Neural cell (in vitro differentiated cells): ENCODE data around the gene PKNOX2. TPM values are rescaled to one million over a fixed set of nuclear protein-coding genes. Genes with fewer than 3 reads are reported as not detected.

ENCODE experiments used
- H2AFZ ChIP-seq: fragments of 200-600, 300-800 bp; sonication (generic), shearing (Covaris generic); 2 replicates; pipeline ENCODE4 v1.6.0; 2014; ENCODE audit warnings: low read depth, mild to moderate bottlenecking, antibody characterized with exemption, low read length, moderate library complexity
- H3F3A ChIP-seq: fragments of 200-600 bp; shearing (Covaris generic); 2 replicates; pipeline ENCODE4 v1.6.1; 2016; ENCODE audit warnings: mild to moderate bottlenecking, moderate library complexity, mixed read lengths, antibody characterized with exemption, low read length; ENCODE audit not compliant: insufficient read depth, poor library complexity, severe bottlenecking
- H3K27ac ChIP-seq: fragments of 200-600, 300-800 bp; sonication (generic), shearing (Covaris generic); 2 replicates; pipeline ENCODE4 v1.5.1; 2014; ENCODE audit warnings: mild to moderate bottlenecking, low read length, moderate library complexity
- H3K27me3 ChIP-seq: fragments of 300-800, 200-600 bp; sonication (generic), shearing (Covaris generic); 2 replicates; pipeline ENCODE4 v1.6.0; 2014; ENCODE audit warnings: mild to moderate bottlenecking, low read depth, low read length, moderate library complexity; ENCODE audit not compliant: insufficient read depth
- H3K36me3 ChIP-seq: fragments of 300-800, 200-600 bp; sonication (generic), shearing (Covaris generic); 2 replicates; pipeline ENCODE4 v1.5.1; 2014; ENCODE audit warnings: mild to moderate bottlenecking, antibody characterized with exemption, low read length, moderate library complexity; ENCODE audit not compliant: insufficient read depth
- H3K4me2 ChIP-seq: fragments of 300-800, 200-600 bp; sonication (generic), shearing (Covaris generic); 2 replicates; pipeline ENCODE4 v1.6.0; 2014; ENCODE audit warnings: mild to moderate bottlenecking, low read length
- H3K4me3 ChIP-seq: fragments of 300-800, 200-600 bp; sonication (generic), shearing (Covaris generic); 2 replicates; pipeline ENCODE4 v1.5.1; 2014; ENCODE audit warnings: mild to moderate bottlenecking, low read length, moderate library complexity
- H3K79me2 ChIP-seq: fragments of 200-600 bp; shearing (Covaris generic); replicated peaks from 2 replicates; pipeline ENCODE4 v1.6.0; 2014; ENCODE audit warnings: mild to moderate bottlenecking, low read length, moderate library complexity; ENCODE audit not compliant: insufficient read depth
- H3K9ac ChIP-seq: fragments of 300-800, 200-600 bp; sonication (generic), shearing (Covaris generic); 2 replicates; pipeline ENCODE4 v1.6.1; 2016; ENCODE audit warnings: mild to moderate bottlenecking, low read length, mixed read lengths
- H3K9me2 ChIP-seq: fragments of 200-600 bp; shearing (Covaris generic); 2 replicates; pipeline ENCODE4 v1.6.1; 2016; ENCODE audit warnings: mild to moderate bottlenecking, low read length, mixed read lengths; ENCODE audit not compliant: insufficient read depth
- H3K9me3 ChIP-seq: fragments of 200-600, 300-800 bp; sonication (generic), shearing (Covaris generic); 2 replicates; pipeline ENCODE4 v1.6.1; 2016; ENCODE audit warnings: mild to moderate bottlenecking, mixed run types, low read length, moderate library complexity, mixed read lengths
- H4K20me1 ChIP-seq: fragments of 200-600 bp; shearing (Covaris generic); 2 replicates; pipeline ENCODE4 v1.6.1; 2016; ENCODE audit warnings: mild to moderate bottlenecking, mixed run types; ENCODE audit not compliant: insufficient read depth
- EP300 ChIP-seq: fragments of 450-650 bp; conservative IDR thresholded peaks from 2 replicates; pipeline ENCODE4 v1.6.1; 2014; ENCODE audit warnings: antibody characterized with exemption, mild to moderate bottlenecking, moderate library complexity; ENCODE audit not compliant: poor library complexity, severe bottlenecking
- EZH2 ChIP-seq: fragments of 200-600, 300-800 bp; shearing (Covaris generic), sonication (generic); IDR thresholded peaks from 2 replicates; pipeline ENCODE4 v1.6.1; 2014; ENCODE audit warnings: antibody characterized with exemption, low read length, borderline replicate concordance, mild to moderate bottlenecking; ENCODE audit not compliant: insufficient read depth, poor library complexity, severe bottlenecking
- MXI1 ChIP-seq: fragments of 450-650 bp; conservative IDR thresholded peaks from 2 replicates; pipeline ENCODE4 v1.6.1; 2014; ENCODE audit warnings: antibody characterized with exemption, mild to moderate bottlenecking; ENCODE audit not compliant: poor library complexity, severe bottlenecking
- RAD21 ChIP-seq: fragments of 450-650 bp; conservative IDR thresholded peaks from 2 replicates; pipeline ENCODE4 v1.6.1; 2014; ENCODE audit warnings: antibody characterized with exemption, mild to moderate bottlenecking, moderate library complexity
- TAF1 ChIP-seq: IDR thresholded peaks from 2 replicates; pipeline ENCODE4 v1.6.1; 2012; ENCODE audit warnings: low read depth
- polyA plus RNA-seq: library from polyadenylated mRNA; depleted of rRNA; stranded (reverse); fragments of >200 nt; gene quantifications from 2 replicates; pipeline ENCODE4 v1.2.3, GENCODE V29; 2014
- TF ChIP-seq, protein P1 (sequence below): fragments of 450-650 bp; IDR thresholded peaks from 2 replicates; pipeline ENCODE4 v1.5.1; 2014; ENCODE audit warnings: antibody characterized with exemption, mild to moderate bottlenecking, moderate library complexity; ENCODE audit not compliant: poor library complexity, severe bottlenecking

The PKNOX2 gene
- polyA plus RNA-seq, 1 donor from 2014 or later, result 0.99 TPM

GRCh38 chr11:125299821-125300220, 135.3 kb downstream of the PKNOX2 start:
- no peak overlapping the region for H3K4me3 ChIP-seq

GRCh38 chr11:125300791-125301218, 136.3 kb downstream of the PKNOX2 start:
- Histone ChIP-seq H3K9ac (no peak overlapping the region), H3K27me3 (no peaks in the 10 kb centered on the region), H3K27ac (no peak overlapping the region), H3K9me3 (no peaks in the 10 kb centered on the region), H4K20me1 (no peaks in the 10 kb centered on the region), H3K36me3 (no peaks in the 10 kb centered on the region), H3K79me2 (no peaks in the 10 kb centered on the region), H3K4me2 (no peak overlapping the region), H3K9me2 (no peaks in the 10 kb centered on the region), H2AFZ (no peak overlapping the region), H3K4me3 (no peak overlapping the region), H3F3A (no peaks in the 10 kb centered on the region)
- no peak for TF ChIP-seq RAD21
- TF ChIP-seq, protein P1, sequence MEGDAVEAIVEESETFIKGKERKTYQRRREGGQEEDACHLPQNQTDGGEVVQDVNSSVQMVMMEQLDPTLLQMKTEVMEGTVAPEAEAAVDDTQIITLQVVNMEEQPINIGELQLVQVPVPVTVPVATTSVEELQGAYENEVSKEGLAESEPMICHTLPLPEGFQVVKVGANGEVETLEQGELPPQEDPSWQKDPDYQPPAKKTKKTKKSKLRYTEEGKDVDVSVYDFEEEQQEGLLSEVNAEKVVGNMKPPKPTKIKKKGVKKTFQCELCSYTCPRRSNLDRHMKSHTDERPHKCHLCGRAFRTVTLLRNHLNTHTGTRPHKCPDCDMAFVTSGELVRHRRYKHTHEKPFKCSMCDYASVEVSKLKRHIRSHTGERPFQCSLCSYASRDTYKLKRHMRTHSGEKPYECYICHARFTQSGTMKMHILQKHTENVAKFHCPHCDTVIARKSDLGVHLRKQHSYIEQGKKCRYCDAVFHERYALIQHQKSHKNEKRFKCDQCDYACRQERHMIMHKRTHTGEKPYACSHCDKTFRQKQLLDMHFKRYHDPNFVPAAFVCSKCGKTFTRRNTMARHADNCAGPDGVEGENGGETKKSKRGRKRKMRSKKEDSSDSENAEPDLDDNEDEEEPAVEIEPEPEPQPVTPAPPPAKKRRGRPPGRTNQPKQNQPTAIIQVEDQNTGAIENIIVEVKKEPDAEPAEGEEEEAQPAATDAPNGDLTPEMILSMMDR, result no peak
- no peak for TF ChIP-seq EP300

More at GRCh38 chr11:125299821-125300220, 135.3 kb downstream of the PKNOX2 start:
- no peak for TF ChIP-seq TAF1
- no peaks in the 10 kb centered on the region for H3F3A ChIP-seq
- H3K79me2 ChIP-seq, result no peaks in the 10 kb centered on the region
- no peaks in the 10 kb centered on the region for H3K36me3 ChIP-seq
- no peaks in the 10 kb centered on the region for H3K9me3 ChIP-seq
- H3K27ac ChIP-seq, result no peak overlapping the region
- H3K9me2 ChIP-seq, result no peaks in the 10 kb centered on the region
- no peak overlapping the region for H3K9ac ChIP-seq
- no peak overlapping the region for H3K4me2 ChIP-seq
- no peaks in the 10 kb centered on the region for H4K20me1 ChIP-seq
- no peak overlapping the region for H2AFZ ChIP-seq
- no peaks in the 10 kb centered on the region for H3K27me3 ChIP-seq

GRCh38 chr11:125301346-125301745, 136.8 kb downstream of the PKNOX2 start:
- H2AFZ ChIP-seq, result no peak overlapping the region
- H3K27ac ChIP-seq, result no peak overlapping the region
- H3K9me3 ChIP-seq, result no peaks in the 10 kb centered on the region

More at GRCh38 chr11:125301346-125301745, 136.8 kb downstream of the PKNOX2 start:
- Histone ChIP-seq H3K9me2 (no peaks in the 10 kb centered on the region), H3K4me3 (no peak overlapping the region), H3K9ac (no peak overlapping the region), H3K27me3 (no peaks in the 10 kb centered on the region), H3F3A (no peaks in the 10 kb centered on the region), H3K79me2 (no peaks in the 10 kb centered on the region), H3K36me3 (no peaks in the 10 kb centered on the region), H3K4me2 (no peak overlapping the region), H4K20me1 (no peaks in the 10 kb centered on the region)
- TF ChIP-seq EZH2 (no peak), EP300 (no peak), MXI1 (no peak)
- TF ChIP-seq, protein P1, result no peak
